GM18517 (cell line): ENCODE measurements around the gene KIAA0232.
A peak's percentile ranks its signal among the peaks of the same experiment; 100 is the strongest.

Experiments used
- ATAC-seq: cut with Tn5 transposase; IDR thresholded peaks from one replicate; pipeline ENCODE4 v1.9.1; 2021; ENCODE audit warnings: mild to moderate bottlenecking, moderate library complexity; ENCODE audit not compliant: unreplicated experiment

The KIAA0232 gene

GRCh38 chr4:6782147-6782845 lies at the start of gene KIAA0232:
KIAA0232 (plus strand) TSS chr4:6782727; CDS start chr4:6824454, 41,727 bp downstream.
- peak; percentile 54 for ATAC-seq

GRCh38 chr4:6733358-6734164 lies 49.0 kb upstream of the KIAA0232 start:
- ATAC-seq, result no peak

GRCh38 chr4:6734165-6734786 lies 48.3 kb upstream of the KIAA0232 start:
- no peak for ATAC-seq

- ATAC-seq, result no peak
Measured at GRCh38 chr4:6739920-6740319, 42.6 kb upstream of the KIAA0232 start.

- no peak for ATAC-seq
Measured at GRCh38 chr4:6740347-6740746, 42.2 kb upstream of the KIAA0232 start.

- ATAC-seq, result no peak
Measured at GRCh38 chr4:6742507-6742906, 40.0 kb upstream of the KIAA0232 start.

- no peak for ATAC-seq
Measured at GRCh38 chr4:6742989-6743388, 39.5 kb upstream of the KIAA0232 start.

- no peak for ATAC-seq
Measured at GRCh38 chr4:6746721-6747293, 35.7 kb upstream of the KIAA0232 start.

- ATAC-seq, result no peak
Measured at GRCh38 chr4:6747294-6748051, 35.1 kb upstream of the KIAA0232 start.

- no peak for ATAC-seq
Measured at GRCh38 chr4:6748286-6748685, 34.2 kb upstream of the KIAA0232 start.

- no peak for ATAC-seq
Measured at GRCh38 chr4:6749340-6750171, 33.0 kb upstream of the KIAA0232 start.

- no peak for ATAC-seq
Measured at GRCh38 chr4:6750286-6751221, 32.0 kb upstream of the KIAA0232 start.

- no peak for ATAC-seq
Measured at GRCh38 chr4:6751611-6752485, 30.7 kb upstream of the KIAA0232 start.

GRCh38 chr4:6752486-6752829 lies 30.1 kb upstream of the KIAA0232 start:
- ATAC-seq, result no peak

GRCh38 chr4:6753103-6753560 lies 29.4 kb upstream of the KIAA0232 start:
- no peak for ATAC-seq

- no peak for ATAC-seq
Measured at GRCh38 chr4:6753891-6754290, 28.6 kb upstream of the KIAA0232 start.

GRCh38 chr4:6754481-6755087 lies 27.9 kb upstream of the KIAA0232 start:
- ATAC-seq, result no peak
